ENCODE results near the gene TNNI3K.

Gene TNNI3K

DNA sequence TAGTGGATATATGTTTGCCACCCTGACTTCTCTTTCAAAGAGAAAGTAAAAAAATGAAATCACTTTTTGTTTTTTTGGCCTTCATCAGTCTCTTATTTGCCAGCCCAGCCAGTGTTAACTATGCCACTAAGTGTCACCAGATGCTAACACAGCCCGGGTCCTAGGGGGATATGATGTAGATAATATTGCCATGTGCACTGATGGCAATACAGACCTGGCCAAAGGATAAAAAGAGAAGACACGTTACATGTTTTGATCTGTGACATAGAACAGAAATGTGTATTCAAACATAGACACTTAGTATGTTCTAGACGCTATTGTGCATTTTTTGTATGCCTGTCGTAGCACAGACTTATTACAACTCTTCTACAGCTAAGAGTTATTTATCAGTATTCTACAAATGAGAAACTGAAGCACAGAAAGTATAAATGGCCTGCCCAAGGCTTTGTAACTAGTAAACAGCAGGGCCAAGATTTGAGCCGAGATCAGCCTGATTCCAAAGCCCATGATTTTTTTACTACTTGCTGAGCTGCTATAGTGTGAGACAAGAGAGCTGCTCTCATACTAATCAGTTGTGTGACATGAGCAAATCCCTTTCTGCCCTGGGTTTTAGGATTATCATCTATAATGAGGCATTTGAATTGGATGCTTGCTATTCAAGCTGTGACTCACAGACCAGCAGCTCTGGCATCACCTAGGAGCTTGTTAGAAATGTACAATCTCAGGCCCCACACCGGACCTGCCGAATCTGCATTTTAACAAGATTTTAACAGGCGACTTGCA is 270.9 kb downstream of the TNNI3K start:
- no peak for DNase-seq

DNA sequence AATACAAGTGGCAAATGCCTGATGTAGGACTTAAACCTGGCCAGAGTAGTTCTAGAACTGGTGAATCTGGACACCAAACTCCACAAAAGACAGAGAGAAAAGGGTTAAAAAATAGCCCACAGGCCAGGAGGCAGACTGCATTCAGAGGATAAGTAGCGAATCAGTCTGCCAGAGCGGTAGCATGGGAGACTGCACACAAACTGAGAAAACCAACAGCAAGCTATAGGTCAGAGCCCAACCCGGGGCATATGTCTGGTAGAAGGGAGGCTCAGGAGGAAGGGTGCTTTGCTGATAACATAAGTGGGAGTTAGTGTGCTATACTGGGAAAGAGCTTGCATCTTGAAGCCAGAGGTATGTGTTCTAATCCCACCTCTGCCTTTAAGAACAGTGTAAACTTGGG is 273.3 kb downstream of the TNNI3K start:
- no peak for DNase-seq

DNA sequence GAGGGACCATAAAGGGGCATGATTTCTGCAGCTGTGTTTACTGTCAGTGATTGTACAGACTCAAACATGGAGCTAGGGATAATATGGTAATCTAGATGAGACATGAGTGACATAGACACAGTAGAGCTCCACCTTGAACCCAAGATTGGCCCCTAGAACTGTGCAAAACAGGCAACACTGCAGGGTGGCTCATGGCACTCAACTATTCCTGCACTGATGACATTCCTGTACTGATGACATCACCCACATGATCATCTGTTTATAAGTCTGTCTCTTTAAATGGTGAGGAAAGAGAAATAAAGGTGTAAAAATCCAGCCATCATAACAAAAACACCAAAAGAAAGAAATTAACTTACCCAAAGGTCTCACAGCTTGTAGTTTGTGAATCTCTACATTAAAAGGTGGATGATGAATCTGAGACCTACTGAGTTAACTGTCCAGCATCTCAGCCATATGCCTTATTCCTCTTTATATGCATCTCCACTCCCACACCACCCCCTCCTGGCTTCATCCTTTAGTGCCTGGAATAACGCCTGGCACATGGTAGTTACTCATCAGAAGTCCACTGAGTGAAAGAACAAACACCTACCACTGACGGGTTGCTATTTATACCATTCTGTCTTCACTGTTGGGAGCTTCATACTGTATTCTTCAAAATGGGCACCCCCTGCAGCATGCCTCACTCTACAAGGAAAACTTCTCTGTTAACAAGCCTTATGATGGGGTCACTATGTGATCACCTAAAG is 277.2 kb downstream of the TNNI3K start, which contains the start of gene LRRC53:
Gene LRRC53, minus strand, starts transcription at position 442 of the 746 bp plus-strand sequence. CDS start 29,262 bp downstream, outside the sequence.
- no peak for DNase-seq

DNA sequence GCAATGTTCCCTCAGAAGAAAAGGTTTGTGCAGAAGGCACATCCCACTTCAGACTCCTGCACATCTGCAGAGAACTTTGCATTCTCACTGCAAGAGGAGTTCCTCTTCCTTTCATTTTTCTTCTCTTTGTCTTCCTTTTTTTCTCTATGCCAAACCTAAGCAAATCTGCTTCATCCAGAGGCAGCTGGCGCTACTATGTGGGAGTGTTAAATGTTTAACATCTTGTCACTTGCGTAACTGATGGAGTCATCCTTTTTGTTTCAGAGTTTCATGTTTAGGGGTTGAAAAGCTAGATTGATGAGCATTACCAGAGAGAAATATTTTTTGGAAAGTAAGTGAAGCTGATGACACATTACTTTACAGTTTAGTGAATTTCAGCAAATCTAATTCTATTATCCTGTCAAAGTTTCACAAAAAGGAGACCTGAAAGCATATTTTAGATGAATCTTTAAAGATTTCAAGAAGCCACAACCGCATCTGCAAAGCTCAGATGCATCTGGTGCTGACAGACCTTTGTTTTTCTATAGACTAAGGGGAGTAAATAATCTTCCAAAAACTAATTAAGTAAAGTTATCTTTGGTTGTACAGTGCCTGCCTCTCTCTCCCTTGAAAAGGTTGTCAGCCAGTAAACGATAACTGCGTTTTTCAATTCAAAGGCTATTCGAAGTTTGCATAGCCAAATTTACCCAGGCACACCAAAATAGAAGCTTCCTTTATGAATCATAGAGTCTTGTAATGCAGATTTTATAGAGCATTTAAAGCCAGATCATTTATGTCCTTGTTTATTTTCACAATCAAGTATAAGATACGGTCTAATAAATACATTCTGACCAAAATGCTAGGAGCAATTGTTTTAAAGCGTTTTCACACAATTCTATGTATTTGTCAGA is 278.5 kb downstream of the TNNI3K start:
- no peak for DNase-seq

DNA sequence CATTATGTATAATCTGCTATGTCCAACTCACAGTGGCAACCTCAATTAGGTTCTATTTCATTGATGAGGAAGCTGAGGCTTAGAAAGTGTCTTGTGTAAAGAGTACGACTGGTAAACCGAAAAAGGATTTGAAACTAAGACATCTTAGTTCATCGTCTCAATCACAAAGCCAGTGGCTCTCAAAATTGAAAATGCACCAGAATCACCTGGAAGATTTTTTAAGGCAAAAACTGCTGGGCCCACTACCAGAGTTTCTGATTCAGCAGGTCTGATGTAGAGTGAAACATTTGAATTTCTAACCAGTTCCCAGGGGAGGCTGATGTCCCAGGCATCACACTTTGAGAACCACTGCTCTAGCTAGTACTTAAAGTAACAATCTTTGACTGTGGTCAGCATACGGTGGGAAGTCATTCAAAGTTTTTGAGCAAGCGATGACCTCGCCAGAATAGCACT is 282.4 kb downstream of the TNNI3K start:
- no peak for DNase-seq

DNA sequence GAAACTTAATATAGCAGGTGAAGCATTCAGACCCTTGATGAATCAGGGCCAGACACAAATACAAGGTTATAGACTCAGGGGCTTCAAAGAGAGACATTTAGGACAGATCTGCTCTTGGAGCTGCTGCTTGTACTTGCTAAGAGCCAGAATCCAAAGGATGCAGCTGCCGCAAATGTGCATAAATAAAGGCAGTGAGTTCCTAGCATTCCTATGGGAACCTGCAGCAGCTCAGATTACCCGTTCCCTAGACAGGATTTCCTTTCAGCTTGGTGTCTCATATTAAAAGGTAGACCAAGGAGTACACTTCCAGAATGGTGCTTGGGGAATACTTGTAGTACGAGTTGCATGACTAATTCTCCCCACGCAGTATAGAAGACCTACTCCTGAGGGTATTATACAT is 287.0 kb downstream of the TNNI3K start:
- no peak for DNase-seq

DNA sequence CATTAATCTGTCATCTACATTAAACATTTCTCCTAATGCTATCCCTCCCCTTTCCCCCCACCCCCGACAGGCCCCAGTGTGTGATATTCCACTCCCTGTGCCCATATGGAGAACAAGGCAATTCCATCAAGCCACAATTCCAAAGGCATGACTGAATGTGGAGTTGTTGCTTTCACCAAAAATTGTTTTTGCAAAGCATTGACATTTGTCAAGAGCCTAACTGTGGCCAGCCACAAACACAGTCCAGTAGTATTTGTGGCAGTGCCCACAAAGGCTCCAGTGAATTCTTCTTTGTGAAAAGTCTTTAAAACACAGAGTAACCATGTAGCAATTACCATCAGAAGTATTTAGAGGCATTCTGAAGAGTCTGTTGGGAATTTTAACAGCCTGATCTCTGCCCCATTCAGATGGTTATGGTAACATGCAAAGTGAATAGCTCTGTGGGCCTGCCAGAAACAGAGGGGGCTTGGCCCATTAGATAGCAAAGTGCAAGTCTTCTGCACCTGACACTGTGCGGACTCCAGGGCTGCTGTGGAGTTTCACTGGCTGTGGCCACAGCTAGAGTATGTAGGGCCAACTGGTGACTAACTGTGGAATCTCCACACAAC is 288.8 kb downstream of the TNNI3K start:
- no peak for DNase-seq

DNA sequence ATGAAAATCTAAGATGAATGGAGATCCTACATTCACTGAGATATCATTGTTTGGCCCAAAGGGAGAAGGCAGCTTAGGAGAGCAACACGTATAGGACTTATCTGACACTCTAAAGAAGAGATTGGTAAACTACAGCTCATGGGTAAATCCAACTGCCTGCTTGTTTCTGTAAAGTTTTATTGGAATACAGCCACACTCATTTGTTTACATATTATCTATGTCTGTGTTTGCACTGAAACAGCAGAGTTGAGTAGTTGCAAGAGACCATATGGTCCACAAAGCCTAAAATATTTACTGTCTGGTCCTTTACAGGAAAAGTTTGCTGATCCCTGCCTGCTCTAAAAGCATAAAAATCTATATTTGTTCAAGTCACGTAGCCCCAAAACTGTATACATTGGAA is 291.5 kb downstream of the TNNI3K start:
- no peak for DNase-seq

DNA sequence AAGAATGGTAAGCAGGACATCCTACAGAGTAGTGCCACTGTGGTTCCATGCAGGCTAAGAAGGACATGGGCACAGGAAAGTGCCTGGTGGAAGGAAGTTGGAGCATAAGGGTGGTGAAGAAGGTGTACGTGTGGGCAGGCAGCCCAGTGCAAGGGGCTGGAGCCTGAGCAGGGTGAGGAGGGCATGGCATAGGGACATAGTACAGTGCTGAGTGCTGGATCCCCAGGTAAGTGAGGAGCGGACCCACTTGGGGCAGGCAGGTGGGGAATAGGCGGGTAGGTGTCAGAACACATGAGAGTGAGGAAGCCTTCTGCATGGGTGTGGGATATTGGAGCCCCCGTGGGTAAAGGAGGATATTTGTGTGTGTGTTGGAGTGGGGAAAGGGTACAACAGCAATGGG is 292.9 kb downstream of the TNNI3K start:
- DNase-seq: no peak

DNA sequence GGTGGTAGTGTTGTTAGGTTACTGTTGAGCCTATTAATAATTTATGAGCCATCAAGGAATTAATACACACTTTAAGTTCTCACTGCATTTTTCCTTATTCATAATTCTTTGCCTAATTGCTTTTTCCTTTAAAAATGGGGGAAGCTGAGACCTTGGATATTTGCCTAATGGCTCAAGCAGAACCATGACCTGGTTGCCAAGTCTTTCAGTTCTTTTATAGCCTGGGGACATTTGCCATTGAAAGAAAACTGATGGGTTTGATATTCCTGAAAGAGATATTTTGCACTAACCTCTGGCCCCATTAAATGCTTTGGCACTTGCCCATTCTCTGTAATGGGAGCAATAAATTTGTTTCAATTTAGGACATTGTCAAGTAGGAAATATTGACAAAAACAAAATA is 295.7 kb downstream of the TNNI3K start:
- DNase-seq: no peak

DNA sequence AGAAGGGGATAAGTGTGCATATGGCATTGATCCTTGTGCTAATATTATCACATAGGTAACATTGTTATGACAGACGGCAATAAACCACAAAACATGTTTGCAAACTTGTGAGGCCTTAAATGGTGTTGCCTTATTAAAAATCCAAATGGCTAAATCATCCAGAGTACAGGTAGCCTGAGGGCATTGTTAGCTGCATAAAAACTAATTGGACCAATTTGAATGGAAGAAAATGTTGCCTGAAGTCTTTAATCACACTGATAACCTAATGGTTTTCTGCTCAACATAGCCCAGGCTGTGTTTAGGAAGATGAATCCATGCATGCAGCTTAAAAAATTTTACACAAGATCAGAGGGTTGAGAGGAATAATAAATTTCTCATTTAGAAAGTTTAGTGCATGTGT is 296.6 kb downstream of the TNNI3K start:
- DNase-seq: no peak

DNA sequence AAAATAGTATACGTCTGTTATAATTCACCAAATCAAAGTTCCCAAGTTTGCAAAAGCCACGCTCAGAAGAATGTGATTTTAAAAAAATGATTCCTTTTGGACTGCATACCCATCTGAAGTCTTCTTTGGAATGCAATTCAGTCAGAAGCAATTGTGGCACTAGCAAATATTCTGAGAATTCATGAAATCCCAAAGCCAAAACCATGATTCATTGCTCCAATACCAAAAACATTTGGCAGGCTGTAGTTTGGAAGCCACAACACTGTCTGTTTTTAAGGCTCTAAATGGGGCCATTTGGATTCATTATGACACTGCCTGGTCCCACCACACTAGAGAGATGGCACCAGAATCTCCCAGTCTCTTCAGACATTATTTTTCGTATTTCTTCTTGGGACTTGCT is 299.1 kb downstream of the TNNI3K start:
- DNase-seq: no peak

DNA sequence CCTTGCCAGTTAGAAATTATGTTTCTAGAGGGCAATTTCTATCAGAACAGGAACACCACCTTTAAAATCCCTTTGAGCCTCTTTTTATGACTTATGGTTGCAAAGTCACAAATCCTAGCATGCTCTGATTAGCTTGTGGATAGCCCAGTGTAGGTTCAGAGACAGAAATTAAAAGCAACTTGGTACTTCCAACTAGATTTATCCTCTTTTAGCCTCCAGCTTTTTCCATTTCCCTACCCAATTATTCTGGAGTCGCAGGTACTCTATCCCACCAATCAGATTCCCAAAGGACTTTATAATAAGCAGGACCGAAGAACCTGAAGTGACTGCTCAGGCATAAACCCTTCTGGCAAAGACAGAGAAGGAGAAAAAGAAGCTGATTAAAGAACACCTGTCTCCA is 310.6 kb downstream of the TNNI3K start:
- no peak for DNase-seq

DNA sequence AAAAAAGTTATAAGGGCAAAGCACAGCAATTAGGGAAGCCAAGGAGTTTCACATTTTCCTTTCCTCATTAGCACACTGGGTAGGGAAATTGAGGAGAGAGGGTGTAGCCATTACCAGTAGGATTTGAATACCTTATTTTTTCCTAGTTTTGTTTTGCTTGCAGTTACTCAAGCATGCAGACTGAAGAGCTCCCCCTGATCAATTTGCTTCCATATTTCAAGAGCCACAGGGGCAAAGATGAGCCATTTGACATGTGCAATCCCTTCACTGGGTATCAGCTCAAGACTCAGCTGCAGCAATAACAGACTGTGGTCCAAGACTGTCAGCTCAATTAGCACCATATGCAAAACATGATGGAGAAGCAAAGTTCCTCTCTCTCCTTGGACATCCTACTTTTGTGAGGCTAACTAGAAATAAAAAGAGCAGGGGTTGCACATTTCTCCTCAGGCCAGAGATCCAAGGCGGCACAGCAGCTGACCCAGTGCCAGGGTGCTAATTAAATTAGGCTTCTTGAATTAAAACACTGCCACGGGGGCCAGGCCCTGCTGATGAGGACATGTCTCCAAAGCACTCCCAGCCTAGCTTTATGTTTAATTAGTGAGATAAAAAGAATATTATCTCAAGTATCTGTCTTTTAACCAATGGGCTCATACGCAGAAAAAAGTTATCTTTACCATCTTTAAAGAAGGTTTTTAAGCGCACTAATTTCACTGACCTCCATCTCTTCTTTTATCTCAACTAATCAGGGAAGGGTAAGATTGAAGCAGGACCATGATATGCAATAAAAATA is 314.0 kb downstream of the TNNI3K start:
- no peak for DNase-seq

DNA sequence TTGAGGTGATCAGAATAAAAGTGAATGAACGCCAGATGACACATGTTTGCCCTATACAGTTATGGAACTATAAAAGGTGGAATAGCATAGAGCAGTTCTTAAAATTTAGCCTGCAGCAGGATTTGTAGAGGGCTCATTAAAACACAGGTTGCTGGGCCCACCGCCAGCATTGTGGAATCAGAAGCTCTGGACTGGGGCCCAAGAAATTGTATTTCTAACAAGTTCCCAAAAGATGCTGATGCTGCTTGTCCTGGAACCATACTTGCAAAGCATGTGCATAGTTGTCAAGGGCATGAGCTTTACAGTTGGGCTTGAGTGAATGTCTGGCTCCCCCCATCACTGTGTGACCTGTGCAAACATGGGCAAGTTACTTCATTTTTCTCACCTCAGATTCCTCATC is 314.7 kb downstream of the TNNI3K start:
- no peak for DNase-seq

DNA sequence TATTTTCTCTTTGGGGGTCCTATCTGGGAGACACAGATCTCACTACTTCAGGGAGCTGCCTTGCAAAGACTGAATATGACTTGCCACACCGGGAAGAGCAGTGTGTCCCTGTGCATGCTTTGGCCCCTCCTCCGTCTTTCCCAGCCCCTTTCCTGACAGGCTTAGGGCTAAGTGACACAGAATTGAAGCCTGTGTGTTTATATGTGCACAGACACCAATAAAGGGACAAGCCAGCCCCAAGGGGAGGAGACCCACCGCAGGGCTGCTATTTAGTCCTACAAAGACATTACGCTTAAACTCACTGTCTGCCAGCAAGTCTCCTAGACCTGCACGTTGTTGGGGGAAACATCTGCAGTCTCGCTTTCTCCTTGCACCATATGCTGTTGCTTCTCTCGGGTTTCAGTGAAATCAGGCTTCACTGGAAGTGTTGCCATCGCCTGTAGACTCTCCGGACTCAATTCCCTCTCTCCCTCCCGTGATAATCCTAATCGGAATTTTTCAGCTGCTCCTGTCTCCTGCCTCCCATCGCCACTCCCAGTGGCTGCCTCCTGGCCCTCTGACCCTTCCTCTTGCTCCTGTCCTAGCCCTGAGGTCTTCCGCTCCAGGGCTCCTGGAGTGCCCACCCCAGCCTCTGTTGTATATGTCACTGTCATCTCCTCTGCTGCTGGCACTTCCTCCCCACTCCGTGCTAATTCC is 335.8 kb downstream of the TNNI3K start:
- no peak for DNase-seq

DNA sequence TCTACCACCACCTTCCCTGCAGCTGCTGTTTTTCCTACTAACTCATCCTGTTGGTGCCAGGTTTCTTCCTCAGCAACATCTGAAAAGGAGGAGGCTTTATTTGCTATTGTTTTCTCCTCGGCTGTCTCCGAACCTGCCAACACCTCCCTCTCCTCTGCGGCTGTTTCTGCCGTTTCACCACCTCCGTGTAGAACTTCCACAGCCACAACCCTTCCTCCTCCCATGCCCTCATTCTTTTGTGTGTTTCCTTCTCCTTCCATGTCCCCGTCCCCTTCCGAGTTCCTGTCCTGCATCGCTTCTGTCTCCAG is 336.3 kb downstream of the TNNI3K start:
- DNase-seq: no peak

DNA sequence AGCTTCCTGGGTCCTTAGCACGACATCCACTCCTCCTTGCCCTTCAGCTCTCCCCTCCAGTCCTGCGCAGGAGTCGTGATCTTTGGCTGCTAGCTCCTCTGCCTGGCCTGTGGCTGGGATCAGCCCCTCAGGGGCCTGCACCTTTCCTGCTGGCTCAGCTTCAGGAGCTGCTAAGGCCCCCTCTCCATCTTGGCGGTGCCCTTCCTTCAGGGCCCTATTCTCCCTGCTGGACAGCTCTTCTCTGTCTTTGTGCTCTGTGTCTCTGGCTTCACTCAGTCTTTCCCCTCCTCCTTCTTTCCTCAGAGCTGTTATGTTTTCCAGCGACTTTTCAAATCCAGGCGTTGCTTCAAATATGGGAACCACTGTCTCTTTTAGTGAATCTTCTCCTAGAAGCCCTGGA is 336.7 kb downstream of the TNNI3K start:
- DNase-seq: no peak

DNA sequence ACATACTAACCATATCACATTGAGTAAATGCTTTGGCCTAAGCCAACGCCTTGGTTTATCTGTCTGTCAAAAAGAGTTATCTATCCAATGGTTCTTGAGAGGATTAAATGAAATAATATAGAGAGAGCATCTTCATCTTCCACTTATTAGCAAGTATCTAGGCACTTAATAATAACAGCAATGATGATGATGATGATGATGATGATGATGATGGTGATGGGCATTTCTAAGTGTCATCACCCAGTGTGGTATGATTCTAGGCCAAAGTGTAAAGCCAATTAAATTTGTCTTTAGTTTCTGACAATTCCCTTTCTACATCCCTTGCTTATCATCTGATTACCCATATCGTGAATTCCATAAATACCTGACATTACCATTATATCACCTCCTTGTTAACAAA is 342.9 kb downstream of the TNNI3K start:
- no peak for DNase-seq

DNA sequence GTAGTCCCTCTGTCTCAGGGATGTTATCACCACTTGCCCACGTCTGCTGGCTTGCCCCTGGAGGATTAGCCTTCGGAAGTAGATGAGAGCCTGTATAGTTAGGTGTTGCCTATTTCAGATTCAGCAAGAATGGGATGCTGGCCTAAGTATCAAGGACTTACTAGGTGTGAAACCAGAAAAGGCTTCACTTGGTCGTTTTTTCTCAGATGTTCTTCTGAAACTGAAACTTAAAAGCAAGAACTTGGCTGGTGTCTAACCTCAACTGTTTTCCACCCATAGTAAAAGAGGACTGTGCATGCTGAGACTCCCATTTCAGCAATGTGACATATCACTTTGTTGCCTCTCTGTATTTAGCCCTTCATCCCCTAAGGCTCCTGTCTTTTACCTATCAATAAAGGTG is 344.2 kb downstream of the TNNI3K start:
- DNase-seq: no peak

DNA sequence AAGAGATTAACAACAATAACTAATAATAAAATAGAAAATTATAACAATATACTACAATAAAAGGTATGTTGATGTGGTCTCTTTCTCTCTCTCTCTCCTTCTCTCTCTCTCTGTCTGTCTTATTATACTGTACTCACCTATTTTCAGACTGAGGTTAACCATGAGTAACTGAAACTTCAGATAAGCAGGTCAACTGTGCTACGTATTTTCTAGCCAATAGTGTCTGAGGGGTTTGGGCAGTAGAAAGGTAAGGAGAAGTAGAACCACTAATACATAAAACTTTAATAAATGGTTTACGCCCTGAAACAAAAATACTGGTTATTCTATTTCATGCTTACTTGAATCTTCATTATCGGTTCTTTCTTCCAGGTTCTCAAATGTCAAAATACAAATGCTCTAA is 348.2 kb downstream of the TNNI3K start:
- DNase-seq: no peak

DNA sequence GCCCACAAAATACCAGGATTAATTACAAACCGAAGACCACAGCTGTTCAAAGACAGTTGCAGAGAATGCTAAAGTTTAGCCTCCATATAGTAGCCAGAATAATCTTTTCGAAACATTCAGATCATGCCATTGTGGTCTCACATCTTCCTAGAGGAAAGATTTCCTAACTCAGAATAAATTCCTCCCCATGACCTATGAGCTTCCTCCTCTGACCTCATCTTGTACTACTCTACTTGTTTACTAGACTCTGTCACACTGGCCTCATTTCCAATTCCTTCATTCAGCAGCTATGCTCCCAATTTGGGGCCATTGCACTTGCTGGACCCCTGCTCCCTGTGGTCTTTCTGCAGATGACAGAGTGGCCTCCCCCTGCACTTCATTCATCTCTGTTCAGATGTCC is 349.0 kb downstream of the TNNI3K start:
- DNase-seq: no peak

Data from GOT3 (cell line).